Hepatocyte (in vitro differentiated cells): ENCODE data around the gene ADAMTSL5.

ENCODE experiments used
- EZH2phosphoT487 ChIP-seq: fragments of 200-600 bp; sonication (generic); IDR thresholded peaks from one replicate; pipeline ENCODE4 v1.6.1; 2018; ENCODE audit warnings: antibody characterized with exemption, mild to moderate bottlenecking, low read depth, moderate library complexity; ENCODE audit not compliant: unreplicated experiment, severe bottlenecking
- TF ChIP-seq, protein P1 (sequence below): fragments of 200-600 bp; sonication (generic); IDR thresholded peaks from 2 replicates; pipeline ENCODE4 v1.5.1; 2016; ENCODE audit warnings: antibody characterized with exemption, mild to moderate bottlenecking; ENCODE audit not compliant: poor library complexity

DNA sequence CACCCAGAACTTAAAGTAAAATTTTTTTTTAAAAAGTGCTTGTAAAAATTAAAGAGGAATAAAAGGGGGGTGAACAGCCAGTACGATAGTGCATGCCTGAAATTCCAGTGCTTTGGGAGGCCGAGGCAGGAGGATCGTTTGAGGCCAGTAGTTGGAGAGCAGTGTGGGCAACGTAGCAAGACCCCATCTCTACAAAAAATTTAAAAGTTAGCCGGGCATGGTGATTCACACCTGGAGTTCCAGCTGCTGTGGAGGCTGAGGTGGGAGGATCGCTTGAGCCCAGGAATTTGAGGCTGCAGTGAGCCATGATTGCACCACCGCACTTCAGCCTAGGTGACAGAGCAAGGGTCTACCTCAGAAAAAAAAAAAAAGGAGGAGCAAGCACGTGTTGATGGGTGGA lies 7.8 kb downstream of the ADAMTSL5 start:
- TF ChIP-seq, protein P1, sequence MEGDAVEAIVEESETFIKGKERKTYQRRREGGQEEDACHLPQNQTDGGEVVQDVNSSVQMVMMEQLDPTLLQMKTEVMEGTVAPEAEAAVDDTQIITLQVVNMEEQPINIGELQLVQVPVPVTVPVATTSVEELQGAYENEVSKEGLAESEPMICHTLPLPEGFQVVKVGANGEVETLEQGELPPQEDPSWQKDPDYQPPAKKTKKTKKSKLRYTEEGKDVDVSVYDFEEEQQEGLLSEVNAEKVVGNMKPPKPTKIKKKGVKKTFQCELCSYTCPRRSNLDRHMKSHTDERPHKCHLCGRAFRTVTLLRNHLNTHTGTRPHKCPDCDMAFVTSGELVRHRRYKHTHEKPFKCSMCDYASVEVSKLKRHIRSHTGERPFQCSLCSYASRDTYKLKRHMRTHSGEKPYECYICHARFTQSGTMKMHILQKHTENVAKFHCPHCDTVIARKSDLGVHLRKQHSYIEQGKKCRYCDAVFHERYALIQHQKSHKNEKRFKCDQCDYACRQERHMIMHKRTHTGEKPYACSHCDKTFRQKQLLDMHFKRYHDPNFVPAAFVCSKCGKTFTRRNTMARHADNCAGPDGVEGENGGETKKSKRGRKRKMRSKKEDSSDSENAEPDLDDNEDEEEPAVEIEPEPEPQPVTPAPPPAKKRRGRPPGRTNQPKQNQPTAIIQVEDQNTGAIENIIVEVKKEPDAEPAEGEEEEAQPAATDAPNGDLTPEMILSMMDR: no peak
- no peak for TF ChIP-seq EZH2phosphoT487
